ENCODE data around the gene SAMD4B.

SAMD4B gene

DNA sequence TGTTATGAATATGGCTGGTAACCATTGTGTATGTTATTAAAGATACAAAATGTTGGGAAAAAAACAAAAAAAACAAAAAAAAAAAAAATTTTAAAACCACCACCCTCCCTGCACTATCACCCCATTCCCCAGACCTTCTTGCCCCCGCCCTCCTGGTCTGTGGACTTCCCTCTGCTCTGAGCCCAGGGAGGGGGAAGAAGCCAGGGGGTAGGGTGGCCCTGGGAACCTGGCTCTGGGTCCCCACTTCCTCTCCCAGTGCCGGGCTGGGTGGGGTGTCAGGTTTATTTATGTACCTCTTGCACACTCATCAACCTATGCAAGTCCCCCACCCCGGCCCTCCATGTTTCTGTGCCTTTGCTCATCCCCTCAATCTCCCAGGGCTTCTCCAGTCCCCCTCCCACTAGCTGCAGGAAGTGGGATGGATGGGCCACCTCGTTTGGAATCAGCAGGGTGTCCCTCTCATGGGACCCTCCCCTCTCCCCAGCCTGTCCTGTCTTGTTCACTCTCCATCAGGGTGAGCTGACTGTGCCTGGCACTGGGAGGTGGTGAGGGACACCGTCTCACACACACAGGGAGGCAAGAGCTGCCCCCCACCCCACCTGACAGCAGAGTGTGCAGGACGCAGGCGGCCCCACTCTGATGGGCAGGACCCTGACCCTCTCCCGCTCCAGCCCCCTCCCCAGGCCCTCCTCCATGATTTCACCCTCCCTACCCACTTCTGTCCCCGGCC is 42.8 kb downstream of the SAMD4B start:
- no peak for TF ChIP-seq CTCF (IDR thresholded peaks at IDR 0.05; ENCODE audit: insufficient read depth, low read length)
- TF ChIP-seq SPI1 (IDR thresholded peaks at IDR 0.05; ENCODE audit: borderline replicate concordance, low read depth): 0 out of 2 replicates have a peak, but pooled peaks have one; percentile 12
- no peak for DNase-seq (ENCODE audit: low read depth in 1 of 2, low spot score in 1 of 2)
- H3K27ac ChIP-seq (replicated peaks): no peak overlapping the region
- H3K27me3 ChIP-seq (ENCODE audit: insufficient read depth, poor library complexity, severe bottlenecking): no peaks in the 10 kb centered on the region
- no peak overlapping the region for H3K4me3 ChIP-seq (replicated peaks; ENCODE audit: insufficient read depth, low read length)

GRCh38 chr19:39385629-39386411 is 43.6 kb downstream of the SAMD4B start:
- no peak overlapping the region for H3K27ac ChIP-seq (replicated peaks)
- H3K27me3 ChIP-seq (ENCODE audit: insufficient read depth, poor library complexity, severe bottlenecking): no peaks in the 10 kb centered on the region
- no peak for DNase-seq (ENCODE audit: low read depth in 1 of 2, low spot score in 1 of 2)
- no peak overlapping the region for H3K4me3 ChIP-seq (replicated peaks; ENCODE audit: insufficient read depth, low read length)
- TF ChIP-seq, protein P1, sequence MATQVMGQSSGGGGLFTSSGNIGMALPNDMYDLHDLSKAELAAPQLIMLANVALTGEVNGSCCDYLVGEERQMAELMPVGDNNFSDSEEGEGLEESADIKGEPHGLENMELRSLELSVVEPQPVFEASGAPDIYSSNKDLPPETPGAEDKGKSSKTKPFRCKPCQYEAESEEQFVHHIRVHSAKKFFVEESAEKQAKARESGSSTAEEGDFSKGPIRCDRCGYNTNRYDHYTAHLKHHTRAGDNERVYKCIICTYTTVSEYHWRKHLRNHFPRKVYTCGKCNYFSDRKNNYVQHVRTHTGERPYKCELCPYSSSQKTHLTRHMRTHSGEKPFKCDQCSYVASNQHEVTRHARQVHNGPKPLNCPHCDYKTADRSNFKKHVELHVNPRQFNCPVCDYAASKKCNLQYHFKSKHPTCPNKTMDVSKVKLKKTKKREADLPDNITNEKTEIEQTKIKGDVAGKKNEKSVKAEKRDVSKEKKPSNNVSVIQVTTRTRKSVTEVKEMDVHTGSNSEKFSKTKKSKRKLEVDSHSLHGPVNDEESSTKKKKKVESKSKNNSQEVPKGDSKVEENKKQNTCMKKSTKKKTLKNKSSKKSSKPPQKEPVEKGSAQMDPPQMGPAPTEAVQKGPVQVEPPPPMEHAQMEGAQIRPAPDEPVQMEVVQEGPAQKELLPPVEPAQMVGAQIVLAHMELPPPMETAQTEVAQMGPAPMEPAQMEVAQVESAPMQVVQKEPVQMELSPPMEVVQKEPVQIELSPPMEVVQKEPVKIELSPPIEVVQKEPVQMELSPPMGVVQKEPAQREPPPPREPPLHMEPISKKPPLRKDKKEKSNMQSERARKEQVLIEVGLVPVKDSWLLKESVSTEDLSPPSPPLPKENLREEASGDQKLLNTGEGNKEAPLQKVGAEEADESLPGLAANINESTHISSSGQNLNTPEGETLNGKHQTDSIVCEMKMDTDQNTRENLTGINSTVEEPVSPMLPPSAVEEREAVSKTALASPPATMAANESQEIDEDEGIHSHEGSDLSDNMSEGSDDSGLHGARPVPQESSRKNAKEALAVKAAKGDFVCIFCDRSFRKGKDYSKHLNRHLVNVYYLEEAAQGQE (IDR thresholded peaks at IDR 0.05; ENCODE audit: insufficient replicate concordance, low read depth): no peak
- TF ChIP-seq GABPA (IDR thresholded peaks at IDR 0.05; ENCODE audit: low read depth): no peak
- no peak for TF ChIP-seq POLR2AphosphoS5 (IDR thresholded peaks at IDR 0.05; ENCODE audit: low read depth)
- TF ChIP-seq CTCF (IDR thresholded peaks at IDR 0.05; ENCODE audit: insufficient read depth, low read length): no peak
- no peak for TF ChIP-seq SPI1 (IDR thresholded peaks at IDR 0.05; ENCODE audit: borderline replicate concordance, low read depth)

DNA sequence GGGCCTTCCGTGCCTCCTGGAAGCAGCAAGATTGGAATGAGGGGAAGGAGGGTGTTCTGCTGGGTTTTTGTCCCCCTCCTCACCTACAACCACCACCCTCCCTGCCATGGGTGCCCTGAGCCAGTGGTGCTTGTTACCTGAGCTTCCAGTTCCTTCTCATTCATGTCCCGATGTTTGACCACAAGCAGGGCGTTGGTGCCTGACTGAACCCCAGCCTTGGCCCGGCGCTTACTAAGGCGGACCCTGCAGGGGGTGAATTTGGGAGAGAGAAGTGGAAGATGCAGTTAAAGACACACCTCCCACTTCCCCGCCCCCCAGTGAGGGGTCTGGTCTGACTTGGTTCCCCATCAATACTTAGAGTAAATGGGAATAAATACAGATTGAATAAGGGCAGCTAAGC is 44.3 kb downstream of the SAMD4B start:
- Histone ChIP-seq H3K4me3 (replicated peaks; ENCODE audit: insufficient read depth, low read length) (no peak overlapping the region), H3K27ac (replicated peaks) (no peak overlapping the region), H3K27me3 (ENCODE audit: insufficient read depth, poor library complexity, severe bottlenecking) (no peaks in the 10 kb centered on the region)
- TF ChIP-seq GABPA (IDR thresholded peaks at IDR 0.05; ENCODE audit: low read depth): no peak
- TF ChIP-seq POLR2AphosphoS5 (IDR thresholded peaks at IDR 0.05; ENCODE audit: low read depth): no peak
- no peak for DNase-seq (ENCODE audit: low read depth in 1 of 2, low spot score in 1 of 2)

GRCh38 chr19:39388657-39389056 is 46.4 kb downstream of the SAMD4B start:
- no peak overlapping the region for H3K27ac ChIP-seq (replicated peaks)
- DNase-seq (ENCODE audit: low read depth in 1 of 2, low spot score in 1 of 2): no peak
- TF ChIP-seq, protein P1 (IDR thresholded peaks at IDR 0.05; ENCODE audit: insufficient replicate concordance, low read depth): no peak
- TF ChIP-seq POLR2AphosphoS5 (IDR thresholded peaks at IDR 0.05; ENCODE audit: low read depth) (no peak; the same call in 1 of the 2 replicates), SPI1 (IDR thresholded peaks at IDR 0.05; ENCODE audit: borderline replicate concordance, low read depth) (no peak), GABPA (IDR thresholded peaks at IDR 0.05; ENCODE audit: low read depth) (no peak), CTCF (IDR thresholded peaks at IDR 0.05; ENCODE audit: insufficient read depth, low read length) (no peak)
- H3K4me3 ChIP-seq (replicated peaks; ENCODE audit: insufficient read depth, low read length): no peak overlapping the region
- no peaks in the 10 kb centered on the region for H3K27me3 ChIP-seq (ENCODE audit: insufficient read depth, poor library complexity, severe bottlenecking)

All from HL-60 (cell line).